SK-N-MC (cell line): ENCODE measurements around the gene GALNT6.

ENCODE experiments used
- DNase-seq: peaks from one replicate; pipeline ENCODE4 v3.0.0-alpha.2; 2011; ENCODE audit warnings: low read depth, low spot score
- H3K27ac ChIP-seq: fragments of 200-600 bp; sonication (generic); 2 replicates; pipeline ENCODE4 v1.5.1; 2016; ENCODE audit warnings: mixed run types
- H3K36me3 ChIP-seq: fragments of 200-600 bp; sonication (generic); 2 replicates; pipeline ENCODE4 v1.6.1; 2017; ENCODE audit warnings: antibody characterized with exemption, low read length, mixed read lengths; ENCODE audit not compliant: insufficient read depth
- H3K4me3 ChIP-seq: fragments of 200-600 bp; sonication (generic); 2 replicates; pipeline ENCODE4 v1.5.1; 2016
- H3K9ac ChIP-seq: fragments of 200-600 bp; sonication (generic); 2 replicates; pipeline ENCODE4 v1.8.0; 2017; ENCODE audit warnings: mixed run types, mixed read lengths; ENCODE audit not compliant: insufficient read length
- H3K9me3 ChIP-seq: fragments of 200-600 bp; sonication (generic); 2 replicates; pipeline ENCODE4 v1.6.1; 2017; ENCODE audit warnings: low read depth, mild to moderate bottlenecking, antibody characterized with exemption, low read length, moderate library complexity, mixed read lengths
- EZH2 ChIP-seq: fragments of 200-600 bp; sonication (generic); IDR thresholded peaks from one replicate; pipeline ENCODE4 v1.6.1; 2017; ENCODE audit warnings: antibody characterized with exemption
- FOXP2 ChIP-seq: optimal IDR thresholded peaks from 2 replicates; pipeline ENCODE3; 2011; ENCODE audit warnings: mild to moderate bottlenecking, moderate library complexity; ENCODE audit not compliant: insufficient read depth; ENCODE audit errors: extremely low read length, control extremely low read depth
- POLR2AphosphoS5 ChIP-seq: IDR thresholded peaks from 2 replicates; pipeline ENCODE4 v1.6.1; 2012; ENCODE audit warnings: mild to moderate bottlenecking, low read depth, low read length, borderline replicate concordance

The GALNT6 gene

DNA sequence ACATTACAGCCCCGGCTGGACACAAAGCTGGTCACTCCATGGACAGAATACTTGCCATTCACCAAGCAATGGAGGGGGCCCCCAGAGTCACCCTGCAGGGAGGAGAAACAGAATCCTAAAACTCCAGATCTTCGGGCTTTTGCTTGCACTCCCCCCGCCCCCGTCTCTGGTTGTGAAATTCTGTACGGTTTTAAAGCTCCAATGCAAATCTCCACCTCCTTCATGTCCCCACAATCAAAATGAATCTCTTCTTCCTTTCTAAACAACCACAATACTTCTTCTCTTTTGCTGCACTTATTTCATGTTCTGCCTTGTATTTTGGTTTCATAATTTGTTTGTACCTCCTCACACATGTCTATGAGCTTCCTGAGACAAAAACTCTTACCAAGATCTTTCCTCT is 61.5 kb downstream of the GALNT6 start:
- Histone ChIP-seq H3K27ac (no peak overlapping the region), H3K4me3 (no peak overlapping the region), H3K9ac (no peak overlapping the region), H3K36me3 (no peaks in the 10 kb centered on the region), H3K9me3 (no peaks in the 10 kb centered on the region)
- TF ChIP-seq POLR2AphosphoS5, result no peak
- TF ChIP-seq EZH2, result no peak
- no peak for TF ChIP-seq FOXP2
- DNase-seq, result no peak

DNA sequence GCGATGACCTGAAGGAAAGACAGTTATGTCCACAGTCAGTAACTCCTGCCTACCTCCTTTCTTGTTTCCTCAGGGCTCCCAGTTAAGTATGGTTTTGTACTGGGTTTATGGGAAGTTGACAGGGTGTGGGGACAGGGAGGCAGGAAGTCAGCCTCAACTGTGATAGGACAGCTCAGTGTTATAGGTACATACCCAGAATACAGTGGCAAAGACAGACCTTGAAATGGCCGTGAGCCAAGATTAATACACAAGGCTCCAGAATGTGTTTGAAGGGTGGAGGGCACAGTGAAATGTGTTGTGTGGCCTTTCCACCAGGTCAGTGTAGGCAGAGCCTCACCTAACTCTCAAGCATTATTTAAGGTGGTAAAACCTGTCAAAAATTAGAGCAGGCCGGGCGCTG is 62.6 kb downstream of the GALNT6 start:
- Histone ChIP-seq H3K27ac (no peak overlapping the region), H3K4me3 (no peak overlapping the region), H3K9me3 (no peaks in the 10 kb centered on the region), H3K36me3 (no peaks in the 10 kb centered on the region), H3K9ac (no peak overlapping the region)
- no peak for DNase-seq
- no peak for TF ChIP-seq EZH2
- no peak for TF ChIP-seq POLR2AphosphoS5
- TF ChIP-seq FOXP2, result no peak

DNA sequence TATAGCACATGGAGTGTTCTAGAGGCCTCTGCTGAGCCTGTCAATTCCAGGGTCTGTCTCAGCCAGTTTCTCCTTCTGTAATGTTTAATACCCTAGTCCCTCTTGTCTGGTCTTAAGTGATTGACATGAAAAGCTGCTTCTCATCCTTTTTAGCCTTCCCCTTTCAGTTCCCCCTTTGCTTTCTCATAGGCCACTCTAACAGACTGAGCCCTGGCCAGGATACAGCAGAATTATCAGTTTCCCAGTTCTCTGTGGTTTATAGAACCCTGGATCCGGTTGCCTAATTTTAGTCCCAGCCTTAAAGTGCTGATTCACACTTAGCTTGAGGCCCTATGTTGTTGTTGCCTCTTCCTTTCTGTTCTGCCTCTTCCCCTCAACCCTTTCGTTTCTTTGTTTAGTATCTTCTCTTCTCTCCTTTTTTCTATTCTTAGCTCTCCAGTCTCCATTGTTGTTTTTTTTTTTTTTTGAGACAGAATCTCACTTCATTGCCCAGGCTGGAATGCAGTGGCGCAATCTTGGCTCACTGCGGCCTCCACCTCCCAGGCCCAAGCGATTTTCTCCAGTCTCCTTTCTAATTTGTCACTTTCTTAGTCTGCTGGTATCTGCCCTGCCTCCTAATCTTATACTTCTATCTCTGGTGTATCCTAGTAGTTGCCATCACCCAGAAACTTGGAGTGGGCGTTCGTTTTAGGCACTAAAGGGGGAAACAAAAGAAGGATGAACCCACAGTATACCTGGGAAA is 64.3 kb downstream of the GALNT6 start:
- Histone ChIP-seq H3K9me3 (no peaks in the 10 kb centered on the region), H3K27ac (peak overlapping the region; percentile 93), H3K4me3 (no peak overlapping the region), H3K36me3 (no peaks in the 10 kb centered on the region), H3K9ac (peak overlapping the region; percentile 56)
- TF ChIP-seq POLR2AphosphoS5 (peak; percentile 33; the same call in 1 of the 2 replicates), FOXP2 (peak; percentile 59), EZH2 (no peak)
- peak; percentile 48 for DNase-seq

DNA sequence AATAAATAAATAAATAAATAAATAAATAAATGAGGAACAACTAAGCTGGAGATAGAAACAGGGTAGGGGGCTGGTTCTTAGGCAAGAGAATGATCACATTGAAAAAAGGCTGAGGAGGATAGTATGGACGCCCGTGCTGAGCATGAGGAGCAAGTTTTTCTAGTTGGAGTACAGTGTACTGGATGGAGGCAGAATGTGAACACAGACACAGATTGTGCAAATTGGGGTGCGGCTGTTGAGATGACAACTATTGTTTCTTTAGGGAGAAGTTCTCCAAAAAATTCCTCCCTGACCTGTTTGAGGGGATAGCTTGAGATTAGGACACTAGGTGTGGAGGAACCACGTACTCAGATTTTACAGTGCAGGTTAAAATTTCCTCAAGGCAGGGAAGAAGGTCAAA is 66.3 kb downstream of the GALNT6 start:
- no peak for TF ChIP-seq FOXP2
- TF ChIP-seq POLR2AphosphoS5, result no peak
- H3K36me3 ChIP-seq, result no peaks in the 10 kb centered on the region
- H3K9ac ChIP-seq, result no peak overlapping the region
- H3K4me3 ChIP-seq, result no peak overlapping the region
- H3K27ac ChIP-seq, result no peak overlapping the region
- DNase-seq, result no peak
- no peaks in the 10 kb centered on the region for H3K9me3 ChIP-seq

DNA sequence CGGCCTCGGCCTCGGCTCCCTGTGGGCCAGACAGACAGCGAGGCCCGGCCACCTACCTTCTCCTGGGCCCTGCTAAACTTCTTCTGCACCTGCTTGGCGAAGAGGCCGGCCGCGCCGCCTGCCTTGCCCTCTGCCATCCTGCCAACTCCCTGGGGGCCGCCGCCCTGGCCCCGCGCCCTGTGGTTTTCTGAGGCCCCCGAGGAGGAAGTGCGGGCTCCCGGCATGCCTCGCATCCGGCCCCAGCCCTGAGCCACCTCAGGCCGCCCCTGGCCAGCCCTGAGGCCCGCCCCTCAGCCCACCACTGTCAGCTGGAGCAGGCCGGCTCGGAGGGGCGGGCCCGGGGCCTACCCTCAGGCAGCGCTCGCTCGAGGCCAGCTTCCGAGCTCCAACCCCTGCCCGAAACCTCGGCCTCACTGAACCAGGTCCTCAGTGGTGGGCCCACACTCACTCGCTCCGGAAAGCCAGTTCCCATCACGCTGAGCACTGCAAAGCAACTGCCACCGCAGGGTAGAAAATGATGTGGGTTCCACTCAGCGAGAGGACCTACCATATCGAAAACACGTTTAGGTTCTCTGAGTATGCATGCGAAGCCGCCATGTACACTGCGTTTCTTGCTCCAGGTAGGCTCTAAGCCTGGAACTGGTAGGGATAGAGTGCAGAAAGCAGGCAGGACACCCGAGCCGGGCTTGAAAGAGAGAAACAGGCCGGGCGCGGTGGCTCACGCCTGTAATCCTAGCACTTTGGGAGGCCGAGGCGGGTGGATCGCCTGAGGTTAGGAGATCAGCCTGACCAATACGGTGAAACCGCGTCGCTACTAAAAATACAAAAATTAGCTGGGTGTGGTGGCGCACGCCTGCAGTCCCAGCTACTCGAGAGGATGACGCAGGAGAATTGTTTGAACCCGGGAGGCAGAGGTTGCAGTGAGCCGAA is 67.0 kb downstream of the GALNT6 start, which contains the start of gene BIN2:
Gene BIN2, minus strand, starts transcription at position 209 of the 930 bp plus-strand sequence. Its CDS starts 72 bp downstream, at position 137.
- no peaks in the 10 kb centered on the region for H3K36me3 ChIP-seq
- TF ChIP-seq POLR2AphosphoS5, result no peak
- TF ChIP-seq EZH2, result no peak
- TF ChIP-seq FOXP2, result no peak
- DNase-seq, result no peak
- no peak within 1 kb of the TSS for H3K27ac ChIP-seq
- H3K4me3 ChIP-seq, result no peak within 1 kb of the TSS
- no peaks in the 10 kb centered on the region for H3K9me3 ChIP-seq
- no peak within 1 kb of the TSS for H3K9ac ChIP-seq

DNA sequence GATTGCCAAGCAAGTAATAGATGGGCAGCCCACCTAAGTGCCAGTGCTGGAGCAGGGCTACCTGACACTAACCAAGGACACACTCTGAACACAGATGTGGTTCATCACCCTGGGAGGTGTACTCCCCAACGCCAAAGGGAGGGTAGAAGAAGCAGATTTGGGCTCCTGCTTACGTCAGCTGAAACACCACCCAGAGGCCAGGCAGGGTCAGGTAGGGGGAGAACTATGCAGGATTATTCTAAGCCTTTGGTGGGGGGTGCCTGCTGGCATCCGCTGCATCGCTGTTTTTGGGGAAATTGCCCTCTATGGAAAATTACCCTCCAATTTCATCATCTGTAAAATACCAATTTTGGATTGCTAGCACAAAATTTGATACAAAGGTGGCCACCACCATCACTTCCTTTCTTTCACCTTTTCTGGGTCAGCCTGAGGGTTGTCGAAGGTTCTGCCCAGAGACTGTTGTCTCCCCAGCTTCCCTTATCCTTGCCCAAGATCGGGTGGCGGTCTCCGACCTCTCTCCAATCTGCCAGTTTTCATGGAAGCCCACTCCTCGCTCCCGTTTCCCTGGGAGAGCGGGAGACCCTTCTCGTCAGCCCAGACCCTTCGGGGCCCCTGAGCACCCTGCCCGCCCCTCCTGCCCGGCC is 67.8 kb downstream of the GALNT6 start:
- H3K27ac ChIP-seq, result no peak overlapping the region
- H3K36me3 ChIP-seq, result no peaks in the 10 kb centered on the region
- no peak overlapping the region for H3K4me3 ChIP-seq
- TF ChIP-seq EZH2 (no peak), FOXP2 (no peak), POLR2AphosphoS5 (no peak)
- H3K9me3 ChIP-seq, result no peaks in the 10 kb centered on the region
- no peak for DNase-seq
- no peak overlapping the region for H3K9ac ChIP-seq

DNA sequence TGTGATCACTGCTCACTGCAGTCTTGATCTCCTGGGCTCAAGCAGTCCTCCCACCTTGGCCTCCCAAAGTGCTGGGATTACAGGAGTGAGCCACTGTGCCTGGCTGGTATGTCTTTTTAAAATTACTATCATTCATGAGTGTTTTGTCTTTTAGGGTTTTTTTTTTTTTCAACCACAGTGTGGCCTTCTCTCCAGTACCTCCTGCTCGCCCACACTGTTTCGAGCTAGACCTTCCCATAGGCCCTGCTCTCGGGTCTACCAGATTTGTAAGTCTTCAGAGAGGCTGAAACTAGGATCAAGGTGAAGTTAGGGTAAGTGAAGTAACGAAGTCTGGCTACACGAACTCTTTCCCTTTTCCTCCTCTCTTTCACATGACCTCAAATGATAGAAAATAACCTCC is 68.8 kb downstream of the GALNT6 start:
- no peak for DNase-seq
- H3K27ac ChIP-seq, result peak overlapping the region; percentile 2; the same call in 1 of the 2 replicates
- H3K4me3 ChIP-seq, result no peak overlapping the region
- no peak for TF ChIP-seq FOXP2
- TF ChIP-seq POLR2AphosphoS5, result no peak
- TF ChIP-seq EZH2, result no peak
- no peak overlapping the region for H3K9ac ChIP-seq
- H3K36me3 ChIP-seq, result no peaks in the 10 kb centered on the region
- no peaks in the 10 kb centered on the region for H3K9me3 ChIP-seq

DNA sequence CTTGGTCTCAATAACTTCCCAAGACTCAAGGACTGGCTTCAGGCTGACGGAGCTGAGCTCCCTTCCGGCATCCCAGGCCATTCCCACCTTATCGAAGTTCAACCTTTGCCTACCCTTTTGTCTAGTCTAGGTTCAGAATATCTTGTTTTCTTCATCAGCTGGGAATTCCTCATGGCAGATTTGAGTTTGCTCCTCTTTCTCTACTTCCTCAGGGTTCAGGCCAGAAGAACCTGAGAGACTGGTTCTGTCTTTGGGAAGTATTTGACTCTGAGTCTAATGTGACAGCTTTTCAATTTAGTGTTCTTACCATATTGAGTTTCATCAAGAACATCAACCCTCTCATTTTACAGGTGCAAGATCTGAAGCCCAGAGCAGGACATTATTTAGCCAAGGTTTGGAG is 69.3 kb downstream of the GALNT6 start:
- no peaks in the 10 kb centered on the region for H3K36me3 ChIP-seq
- H3K9ac ChIP-seq, result no peak overlapping the region
- no peak for DNase-seq
- 0 out of 2 replicates have a peak overlapping the region, but pooled peaks have one; percentile 1 for H3K27ac ChIP-seq
- H3K9me3 ChIP-seq, result no peaks in the 10 kb centered on the region
- TF ChIP-seq EZH2, result no peak
- no peak for TF ChIP-seq FOXP2
- no peak for TF ChIP-seq POLR2AphosphoS5
- no peak overlapping the region for H3K4me3 ChIP-seq
